ENCODE data around the gene GNAI1.

DNA sequence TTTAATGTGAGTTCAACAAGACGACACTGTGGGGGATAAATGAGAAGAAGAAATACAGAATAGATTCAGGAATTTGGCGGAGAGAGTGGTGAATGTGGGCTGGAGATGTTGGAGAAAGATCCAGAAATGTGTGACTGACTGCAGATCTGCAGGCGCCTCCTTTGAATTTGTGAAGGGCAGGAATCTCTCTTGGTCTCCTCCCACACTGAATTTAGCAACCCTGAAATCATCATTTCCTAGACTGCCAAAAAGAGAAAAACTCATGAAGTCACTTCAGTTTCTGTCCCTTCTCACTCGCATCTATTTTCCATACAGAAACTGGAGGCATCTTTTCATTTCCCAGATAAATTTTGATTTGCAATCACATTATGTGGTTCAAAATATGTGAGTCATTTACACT is 128.7 kb downstream of the GNAI1 start:
- TF ChIP-seq, protein P1, sequence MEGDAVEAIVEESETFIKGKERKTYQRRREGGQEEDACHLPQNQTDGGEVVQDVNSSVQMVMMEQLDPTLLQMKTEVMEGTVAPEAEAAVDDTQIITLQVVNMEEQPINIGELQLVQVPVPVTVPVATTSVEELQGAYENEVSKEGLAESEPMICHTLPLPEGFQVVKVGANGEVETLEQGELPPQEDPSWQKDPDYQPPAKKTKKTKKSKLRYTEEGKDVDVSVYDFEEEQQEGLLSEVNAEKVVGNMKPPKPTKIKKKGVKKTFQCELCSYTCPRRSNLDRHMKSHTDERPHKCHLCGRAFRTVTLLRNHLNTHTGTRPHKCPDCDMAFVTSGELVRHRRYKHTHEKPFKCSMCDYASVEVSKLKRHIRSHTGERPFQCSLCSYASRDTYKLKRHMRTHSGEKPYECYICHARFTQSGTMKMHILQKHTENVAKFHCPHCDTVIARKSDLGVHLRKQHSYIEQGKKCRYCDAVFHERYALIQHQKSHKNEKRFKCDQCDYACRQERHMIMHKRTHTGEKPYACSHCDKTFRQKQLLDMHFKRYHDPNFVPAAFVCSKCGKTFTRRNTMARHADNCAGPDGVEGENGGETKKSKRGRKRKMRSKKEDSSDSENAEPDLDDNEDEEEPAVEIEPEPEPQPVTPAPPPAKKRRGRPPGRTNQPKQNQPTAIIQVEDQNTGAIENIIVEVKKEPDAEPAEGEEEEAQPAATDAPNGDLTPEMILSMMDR (conservative IDR thresholded peaks at IDR 0.05; ENCODE audit: low read length), result no peak
- no peak for TF ChIP-seq EZH2phosphoT487 (IDR thresholded peaks at IDR 0.05; ENCODE audit: borderline replicate concordance, low read depth, low read length)

All from OCI-LY7 (cell line).